ENCODE measurements around the gene KAZN. TPM values are rescaled to one million over a fixed set of nuclear protein-coding genes. Genes with fewer than 3 reads are reported as not detected.

Gene KAZN
- polyA plus RNA-seq, 2 of the 4 experiments (the other 2 are of a cell fraction), result 1.3 to 1.9 TPM

DNA sequence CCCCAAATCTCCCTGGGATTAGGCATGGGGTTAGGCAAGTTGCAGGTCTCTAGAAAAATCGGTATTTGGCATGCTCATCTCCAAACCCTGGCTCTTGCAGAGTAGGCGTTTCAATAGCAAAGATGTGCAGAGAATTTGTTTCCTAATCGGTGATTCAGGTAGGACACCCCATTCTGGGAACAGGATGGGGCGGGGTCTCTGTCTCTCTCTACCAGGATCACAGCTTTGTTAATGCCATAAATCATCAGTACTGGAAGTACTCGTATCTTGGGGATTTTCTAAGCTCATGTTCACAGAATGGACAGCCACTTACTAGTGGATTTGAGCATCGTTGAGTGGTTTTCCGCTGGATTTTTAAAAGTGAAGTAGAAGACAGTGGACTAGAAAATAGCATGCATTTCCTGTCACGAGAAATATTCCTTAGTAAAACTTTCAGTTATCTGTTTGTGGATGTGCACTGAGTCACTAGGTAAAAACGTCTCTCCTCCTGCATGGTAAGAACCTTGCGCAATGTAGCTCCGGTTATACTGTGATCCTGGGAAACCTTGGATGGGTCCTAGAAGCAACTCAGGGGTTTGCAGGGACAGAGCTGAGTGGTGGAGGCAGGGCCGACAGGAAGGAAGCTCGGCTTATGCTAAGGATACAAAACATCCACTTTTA is 560.2 kb downstream of the KAZN start (continued):
- TF ChIP-seq, protein P1, sequence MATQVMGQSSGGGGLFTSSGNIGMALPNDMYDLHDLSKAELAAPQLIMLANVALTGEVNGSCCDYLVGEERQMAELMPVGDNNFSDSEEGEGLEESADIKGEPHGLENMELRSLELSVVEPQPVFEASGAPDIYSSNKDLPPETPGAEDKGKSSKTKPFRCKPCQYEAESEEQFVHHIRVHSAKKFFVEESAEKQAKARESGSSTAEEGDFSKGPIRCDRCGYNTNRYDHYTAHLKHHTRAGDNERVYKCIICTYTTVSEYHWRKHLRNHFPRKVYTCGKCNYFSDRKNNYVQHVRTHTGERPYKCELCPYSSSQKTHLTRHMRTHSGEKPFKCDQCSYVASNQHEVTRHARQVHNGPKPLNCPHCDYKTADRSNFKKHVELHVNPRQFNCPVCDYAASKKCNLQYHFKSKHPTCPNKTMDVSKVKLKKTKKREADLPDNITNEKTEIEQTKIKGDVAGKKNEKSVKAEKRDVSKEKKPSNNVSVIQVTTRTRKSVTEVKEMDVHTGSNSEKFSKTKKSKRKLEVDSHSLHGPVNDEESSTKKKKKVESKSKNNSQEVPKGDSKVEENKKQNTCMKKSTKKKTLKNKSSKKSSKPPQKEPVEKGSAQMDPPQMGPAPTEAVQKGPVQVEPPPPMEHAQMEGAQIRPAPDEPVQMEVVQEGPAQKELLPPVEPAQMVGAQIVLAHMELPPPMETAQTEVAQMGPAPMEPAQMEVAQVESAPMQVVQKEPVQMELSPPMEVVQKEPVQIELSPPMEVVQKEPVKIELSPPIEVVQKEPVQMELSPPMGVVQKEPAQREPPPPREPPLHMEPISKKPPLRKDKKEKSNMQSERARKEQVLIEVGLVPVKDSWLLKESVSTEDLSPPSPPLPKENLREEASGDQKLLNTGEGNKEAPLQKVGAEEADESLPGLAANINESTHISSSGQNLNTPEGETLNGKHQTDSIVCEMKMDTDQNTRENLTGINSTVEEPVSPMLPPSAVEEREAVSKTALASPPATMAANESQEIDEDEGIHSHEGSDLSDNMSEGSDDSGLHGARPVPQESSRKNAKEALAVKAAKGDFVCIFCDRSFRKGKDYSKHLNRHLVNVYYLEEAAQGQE (IDR thresholded peaks at IDR 0.05), result no peak
- TF ChIP-seq RAD21 (conservative IDR thresholded peaks at IDR 0.05 in 1 of 2, IDR thresholded peaks at IDR 0.05 in 1 of 2) (peak in 1 of 2 experiments; percentile 17; a peak in 2 of 5 replicates), GATA3 (IDR thresholded peaks at IDR 0.05; ENCODE audit: borderline replicate concordance) (no peak), SMC3 (IDR thresholded peaks at IDR 0.05) (0 out of 3 replicates have a peak, but pooled peaks have one; percentile 22), BCL3 (IDR thresholded peaks at IDR 0.05) (no peak), POLR2A (IDR thresholded peaks at IDR 0.05; ENCODE audit: low read length) (no peak), FOSL2 (IDR thresholded peaks at IDR 0.05) (peak; percentile 47; the same call in 1 of the 2 replicates), FOSL2 (CRISPR knock-in tag; IDR thresholded peaks at IDR 0.05) (peak; percentile 40; the same call in 1 of the 2 replicates), MAX (IDR thresholded peaks at IDR 0.05) (peak; percentile 51; the same call in 1 of the 2 replicates), FOSB (CRISPR knock-in tag; IDR thresholded peaks at IDR 0.05) (no peak)

DNA sequence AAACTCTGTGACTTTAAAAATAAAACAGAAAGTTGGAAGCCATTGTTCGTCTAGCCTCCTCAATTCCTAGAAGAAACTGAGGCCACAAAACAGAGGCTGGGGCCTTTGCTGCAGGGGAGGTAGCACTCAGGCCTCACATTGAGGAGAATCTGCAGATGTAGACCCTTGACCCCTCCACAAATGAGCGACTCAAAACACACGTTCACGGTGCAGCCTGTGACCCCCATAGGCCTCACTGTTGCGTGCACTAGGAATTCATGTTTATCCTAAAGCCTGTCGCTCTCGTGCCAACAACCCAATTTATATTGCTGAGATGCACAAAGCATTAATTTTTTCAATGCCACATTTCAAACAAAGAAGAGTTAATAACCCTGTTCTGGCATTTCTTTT is 560.7 kb downstream of the KAZN start:
- H3K9me3 ChIP-seq, result no peaks in the 10 kb centered on the region
- DNase-seq (ENCODE audit: low read depth in 1 of 2, low spot score in 1 of 2) (no peak), FAIRE-seq (no peak), ATAC-seq (no peak)
- WGBS (ENCODE audit: missing lambda C conversion rate), result 40% methylated on average over 7 of the region's 7 CpGs
- no peak overlapping the region for H3K4me3 ChIP-seq
- CTCF ChIA-PET, result interaction anchor here (0.9 to 1.9 kb wide), 5 partner anchors 10 to 52 kb away, joined by 3 to 7 read pairs (median 3); no protein-coding TSS in a partner anchor
- TF ChIP-seq JUN (IDR thresholded peaks at IDR 0.05) (0 out of 5 replicates have a peak, but pooled peaks of 1 of the 2 experiments have one; percentile 7), HES2 (IDR thresholded peaks at IDR 0.05) (no peak), RAD21 (conservative IDR thresholded peaks at IDR 0.05 in 1 of 2, IDR thresholded peaks at IDR 0.05 in 1 of 2) (0 out of 5 replicates have a peak, but pooled peaks of 1 of the 2 experiments have one; percentile 4)
- POLR2A ChIA-PET, result interaction anchor here (0.5 to 1.4 kb wide), 5 partner anchors 9 to 1349 kb away, joined by 3 to 12 read pairs (median 4); no protein-coding TSS in a partner anchor
- peak overlapping the region; percentile 99 for H3K4me2 ChIP-seq
- peaks cover 67% of the 10 kb centered on the region for H3K4me1 ChIP-seq
- peak overlapping the region; percentile 79 to 99 for H3K27ac ChIP-seq

DNA sequence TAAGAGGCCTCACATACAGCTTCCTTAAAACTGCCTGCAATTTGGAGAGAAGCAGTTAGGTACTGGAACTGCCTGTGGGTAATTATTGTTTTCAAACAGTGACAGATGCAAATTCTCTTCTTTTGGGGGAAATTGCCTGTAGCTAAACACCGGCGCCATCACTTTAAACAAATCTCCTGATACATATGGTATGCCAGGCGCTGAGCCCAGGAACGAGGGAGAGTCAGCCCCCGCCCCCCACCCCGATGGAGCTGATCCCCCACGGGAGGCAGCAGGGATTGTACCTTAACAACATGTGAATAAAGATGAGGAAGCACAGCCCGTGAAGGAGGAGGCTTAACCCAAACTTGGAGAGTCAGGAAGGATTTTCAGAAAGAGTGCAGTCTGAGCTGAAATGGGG is 562.1 kb downstream of the KAZN start:
- no peak overlapping the region for H3K4me3 ChIP-seq
- H3K9me3 ChIP-seq, result no peaks in the 10 kb centered on the region
- POLR2A ChIA-PET, result no interaction called here
- WGBS (ENCODE audit: missing lambda C conversion rate), result 45% methylated on average over 6 of the region's 8 CpGs
- FAIRE-seq, result no peak
- H3K4me1 ChIP-seq, result peaks cover 61% of the 10 kb centered on the region
- DNase-seq (ENCODE audit: low read depth in 1 of 2, low spot score in 1 of 2), result no peak
- TF ChIP-seq EHMT2 (IDR thresholded peaks at IDR 0.05; ENCODE audit: low read depth), result no peak
- TF ChIP-seq, protein P2, sequence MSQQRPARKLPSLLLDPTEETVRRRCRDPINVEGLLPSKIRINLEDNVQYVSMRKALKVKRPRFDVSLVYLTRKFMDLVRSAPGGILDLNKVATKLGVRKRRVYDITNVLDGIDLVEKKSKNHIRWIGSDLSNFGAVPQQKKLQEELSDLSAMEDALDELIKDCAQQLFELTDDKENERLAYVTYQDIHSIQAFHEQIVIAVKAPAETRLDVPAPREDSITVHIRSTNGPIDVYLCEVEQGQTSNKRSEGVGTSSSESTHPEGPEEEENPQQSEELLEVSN (IDR thresholded peaks at IDR 0.05; ENCODE audit: borderline replicate concordance, low read depth), result no peak
- TF ChIP-seq BCL3 (IDR thresholded peaks at IDR 0.05), result no peak
- no peak for TF ChIP-seq KDM5A (IDR thresholded peaks at IDR 0.05)
- no peak for TF ChIP-seq ZC3H11A (IDR thresholded peaks at IDR 0.05)
- no peak for TF ChIP-seq RCOR1 (IDR thresholded peaks at IDR 0.05; ENCODE audit: low read depth, low read length)
- no peak for TF ChIP-seq EP300 (IDR thresholded peaks at IDR 0.05)
- TF ChIP-seq ESRRA (IDR thresholded peaks at IDR 0.05; ENCODE audit: borderline replicate concordance, low read length), result no peak
- no peak for TF ChIP-seq ZSCAN20 (CRISPR knock-in tag; IDR thresholded peaks at IDR 0.05)
- no peak for TF ChIP-seq NPAS2 (CRISPR knock-in tag; IDR thresholded peaks at IDR 0.05; ENCODE audit: borderline replicate concordance)
- TF ChIP-seq NFE2L2 (conservative IDR thresholded peaks at IDR 0.05; ENCODE audit: low read length), result no peak
- TF ChIP-seq, protein P3, sequence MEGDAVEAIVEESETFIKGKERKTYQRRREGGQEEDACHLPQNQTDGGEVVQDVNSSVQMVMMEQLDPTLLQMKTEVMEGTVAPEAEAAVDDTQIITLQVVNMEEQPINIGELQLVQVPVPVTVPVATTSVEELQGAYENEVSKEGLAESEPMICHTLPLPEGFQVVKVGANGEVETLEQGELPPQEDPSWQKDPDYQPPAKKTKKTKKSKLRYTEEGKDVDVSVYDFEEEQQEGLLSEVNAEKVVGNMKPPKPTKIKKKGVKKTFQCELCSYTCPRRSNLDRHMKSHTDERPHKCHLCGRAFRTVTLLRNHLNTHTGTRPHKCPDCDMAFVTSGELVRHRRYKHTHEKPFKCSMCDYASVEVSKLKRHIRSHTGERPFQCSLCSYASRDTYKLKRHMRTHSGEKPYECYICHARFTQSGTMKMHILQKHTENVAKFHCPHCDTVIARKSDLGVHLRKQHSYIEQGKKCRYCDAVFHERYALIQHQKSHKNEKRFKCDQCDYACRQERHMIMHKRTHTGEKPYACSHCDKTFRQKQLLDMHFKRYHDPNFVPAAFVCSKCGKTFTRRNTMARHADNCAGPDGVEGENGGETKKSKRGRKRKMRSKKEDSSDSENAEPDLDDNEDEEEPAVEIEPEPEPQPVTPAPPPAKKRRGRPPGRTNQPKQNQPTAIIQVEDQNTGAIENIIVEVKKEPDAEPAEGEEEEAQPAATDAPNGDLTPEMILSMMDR (IDR thresholded peaks at IDR 0.05), result no peak
- no peak for TF ChIP-seq RARB (CRISPR knock-in tag; IDR thresholded peaks at IDR 0.05)
- no peak for TF ChIP-seq NR3C1 (IDR thresholded peaks at IDR 0.05)
- H3K27ac ChIP-seq, result peak overlapping the region; percentile 79 to 99; a peak in 5 of 6 replicates
- CTCF ChIA-PET, result interaction anchor here (1.0 to 1.5 kb wide), 5 partner anchors 9 to 112 kb away, joined by 3 to 5 read pairs (median 4); no protein-coding TSS in a partner anchor
- no peak for ATAC-seq
- peak overlapping the region; percentile 27; the same call in 2 of the 3 replicates for H3K4me2 ChIP-seq

All from A549 (cell line).